ENCODE results near the gene PTPRK.

PTPRK gene

GRCh38 chr6:128117916-128118315 is 402.5 kb downstream of the PTPRK start:
- no peak for TF ChIP-seq TAF1 (IDR thresholded peaks at IDR 0.05; ENCODE audit: low read depth)
- no peak for TF ChIP-seq TCF12 (IDR thresholded peaks at IDR 0.05; ENCODE audit: low read depth)
- TF ChIP-seq NFIC (IDR thresholded peaks at IDR 0.05): no peak
- TF ChIP-seq TEAD4 (IDR thresholded peaks at IDR 0.05): no peak

GRCh38 chr6:128114164-128114563 is 406.2 kb downstream of the PTPRK start:
- TF ChIP-seq CREB1 (IDR thresholded peaks at IDR 0.05; ENCODE audit: low read depth) (no peak), FOXM1 (IDR thresholded peaks at IDR 0.05; ENCODE audit: borderline replicate concordance, low read depth) (no peak), RAD21 (IDR thresholded peaks at IDR 0.05; ENCODE audit: low read depth) (no peak), CEBPB (IDR thresholded peaks at IDR 0.05) (no peak), USF1 (IDR thresholded peaks at IDR 0.05) (no peak), REST (IDR thresholded peaks at IDR 0.05; ENCODE audit: low read depth) (no peak), TCF12 (IDR thresholded peaks at IDR 0.05; ENCODE audit: low read depth) (no peak), EP300 (IDR thresholded peaks at IDR 0.05; ENCODE audit: borderline replicate concordance) (no peak), TAF1 (IDR thresholded peaks at IDR 0.05; ENCODE audit: low read depth) (no peak), NFIC (IDR thresholded peaks at IDR 0.05) (no peak), ZBTB7A (IDR thresholded peaks at IDR 0.05; ENCODE audit: low read depth) (no peak), YY1 (IDR thresholded peaks at IDR 0.05; ENCODE audit: low read depth) (no peak), TEAD4 (IDR thresholded peaks at IDR 0.05) (no peak), EGR1 (IDR thresholded peaks at IDR 0.05) (no peak), MAX (IDR thresholded peaks at IDR 0.05) (no peak)

GRCh38 chr6:128112494-128112893 is 407.9 kb downstream of the PTPRK start:
- TF ChIP-seq YY1 (IDR thresholded peaks at IDR 0.05; ENCODE audit: low read depth) (no peak), MAX (IDR thresholded peaks at IDR 0.05) (no peak), TCF12 (IDR thresholded peaks at IDR 0.05; ENCODE audit: low read depth) (no peak), USF1 (IDR thresholded peaks at IDR 0.05) (no peak), ZBTB7A (IDR thresholded peaks at IDR 0.05; ENCODE audit: low read depth) (no peak), EGR1 (IDR thresholded peaks at IDR 0.05) (no peak), TAF1 (IDR thresholded peaks at IDR 0.05; ENCODE audit: low read depth) (no peak), RAD21 (IDR thresholded peaks at IDR 0.05; ENCODE audit: low read depth) (no peak), CEBPB (IDR thresholded peaks at IDR 0.05) (no peak)

GRCh38 chr6:128111096-128111495 is 409.3 kb downstream of the PTPRK start:
- no peak for TF ChIP-seq EGR1 (IDR thresholded peaks at IDR 0.05)
- TF ChIP-seq TCF12 (IDR thresholded peaks at IDR 0.05; ENCODE audit: low read depth): no peak
- no peak for TF ChIP-seq ZBTB7A (IDR thresholded peaks at IDR 0.05; ENCODE audit: low read depth)
- no peak for TF ChIP-seq USF1 (IDR thresholded peaks at IDR 0.05)

GRCh38 chr6:128107682-128108081 is 412.7 kb downstream of the PTPRK start:
- no peak for TF ChIP-seq MAX (IDR thresholded peaks at IDR 0.05)
- TF ChIP-seq CREB1 (IDR thresholded peaks at IDR 0.05; ENCODE audit: low read depth): no peak
- no peak for TF ChIP-seq TCF12 (IDR thresholded peaks at IDR 0.05; ENCODE audit: low read depth)
- no peak for TF ChIP-seq TEAD4 (IDR thresholded peaks at IDR 0.05)
- no peak for TF ChIP-seq CEBPB (IDR thresholded peaks at IDR 0.05)
- no peak for TF ChIP-seq FOXM1 (IDR thresholded peaks at IDR 0.05; ENCODE audit: borderline replicate concordance, low read depth)
- TF ChIP-seq YY1 (IDR thresholded peaks at IDR 0.05; ENCODE audit: low read depth): no peak

- TF ChIP-seq CREB1 (IDR thresholded peaks at IDR 0.05; ENCODE audit: low read depth) (no peak), REST (IDR thresholded peaks at IDR 0.05; ENCODE audit: low read depth) (no peak), RAD21 (IDR thresholded peaks at IDR 0.05; ENCODE audit: low read depth) (no peak), EGR1 (IDR thresholded peaks at IDR 0.05) (no peak), TEAD4 (IDR thresholded peaks at IDR 0.05) (no peak), CEBPB (IDR thresholded peaks at IDR 0.05) (no peak), MAX (IDR thresholded peaks at IDR 0.05) (no peak), EP300 (IDR thresholded peaks at IDR 0.05; ENCODE audit: borderline replicate concordance) (no peak), ZBTB7A (IDR thresholded peaks at IDR 0.05; ENCODE audit: low read depth) (no peak), USF1 (IDR thresholded peaks at IDR 0.05) (no peak), TAF1 (IDR thresholded peaks at IDR 0.05; ENCODE audit: low read depth) (no peak)
Observed at GRCh38 chr6:128099571-128100197, 420.7 kb downstream of the PTPRK start.

Measured in Ishikawa (cell line).